PC-3 (cell line): ENCODE measurements around the gene PLRG1. TPM values are rescaled to one million over a fixed set of nuclear protein-coding genes. Genes with fewer than 3 reads are reported as not detected.

Experiments
- ATAC-seq: fragments of 200-7000 bp; cut with Tn5 transposase; 2 replicates; pipeline ENCODE4 v1.9.1; 2020; ENCODE audit warnings: mild to moderate bottlenecking, moderate library complexity
- BruUV-seq: library from RNA; stranded (reverse); fragments of 400-500 nt; replicated peaks from 2 replicates; lab custom pipeline; 2021; lab: Mats Ljungman, UMichigan
- CTCF ChIA-PET: fragments of 300-600 bp; sonication (Branson Sonifier 250); formaldehyde crosslinking; loops from one replicate; lab custom pipeline; 2022; ENCODE audit warnings: antibody characterized with exemption; lab: Charles Lee
- POLR2A ChIA-PET: fragments of 300-600 bp; sonication (Branson Sonifier 250); formaldehyde crosslinking; loops from one replicate; lab custom pipeline; 2022; ENCODE audit warnings: antibody characterized with exemption; ENCODE audit not compliant: unreplicated experiment; lab: Charles Lee
- DNase-seq: peaks from one replicate; pipeline ENCODE4 v3.0.0-alpha.2; 2015
- H2AFZ ChIP-seq: fragments of 300-600 bp; sonication (generic); 2 replicates; pipeline ENCODE4 v1.6.0; 2016; ENCODE audit warnings: antibody characterized with exemption, low read length
- H3F3A ChIP-seq: fragments of 300-600 bp; sonication (generic); one replicate; pipeline ENCODE4 v1.6.0; 2017; ENCODE audit warnings: antibody characterized with exemption, low read length, control low read depth, mild to moderate bottlenecking; ENCODE audit not compliant: unreplicated experiment
- H3K27ac ChIP-seq: fragments of 300-600 bp; sonication (generic); 2 replicates; pipeline ENCODE4 v1.5.1; 2016; ENCODE audit warnings: mild to moderate bottlenecking, low read length
- H3K27me3 ChIP-seq: fragments of 300-600 bp; sonication (generic); 2 replicates; pipeline ENCODE4 v1.6.1; 2016; ENCODE audit warnings: low read length, mixed read lengths
- H3K36me3 ChIP-seq: fragments of 300-600 bp; sonication (generic); 2 replicates; pipeline ENCODE4 v1.6.1; 2016; ENCODE audit warnings: low read depth, mixed run types, low read length, mixed read lengths
- H3K4me1 ChIP-seq: fragments of 300-600 bp; sonication (generic); 2 replicates; pipeline ENCODE4 v1.5.1; 2016; ENCODE audit warnings: low read length; ENCODE audit not compliant: insufficient read depth
- H3K4me2 ChIP-seq: fragments of 300-600 bp; sonication (generic); 2 replicates; pipeline ENCODE4 v1.6.0; 2016; ENCODE audit warnings: low read length
- H3K4me3 ChIP-seq: fragments of 300-600 bp; sonication (generic); 2 replicates; pipeline ENCODE4 v1.5.1; 2016; ENCODE audit warnings: mild to moderate bottlenecking, low read length, mixed read lengths
- H3K79me2 ChIP-seq: fragments of 300-600 bp; sonication (generic); 2 replicates; pipeline ENCODE4 v1.6.1; 2017; ENCODE audit warnings: low read length, mixed read lengths
- H3K9ac ChIP-seq: fragments of 300-600 bp; sonication (generic); 2 replicates; pipeline ENCODE4 v1.6.0; 2016; ENCODE audit warnings: mild to moderate bottlenecking, low read length
- H3K9me2 ChIP-seq: fragments of 300-600 bp; sonication (generic); replicated peaks from 2 replicates; pipeline ENCODE4 v1.6.1; 2016; ENCODE audit warnings: mixed run types, low read length, mixed read lengths
- H3K9me3 ChIP-seq: fragments of 300-600 bp; sonication (generic); 2 replicates; pipeline ENCODE4 v1.6.1; 2016; ENCODE audit warnings: low read length, mixed read lengths
- H4K20me1 ChIP-seq: fragments of 300-600 bp; sonication (generic); 2 replicates; pipeline ENCODE4 v1.6.1; 2016; ENCODE audit warnings: low read length, mixed read lengths
- CTCF ChIP-seq: fragments of 300-600 bp; sonication (generic); conservative IDR thresholded peaks from 2 replicates; pipeline ENCODE4 v1.5.1; 2017; ENCODE audit warnings: antibody characterized with exemption, low read depth, mild to moderate bottlenecking, low read length
- EZH2 ChIP-seq: fragments of 300-600 bp; sonication (generic); IDR thresholded peaks from one replicate; pipeline ENCODE4 v1.6.1; 2017; ENCODE audit warnings: antibody characterized with exemption, mild to moderate bottlenecking, low read length; ENCODE audit not compliant: unreplicated experiment
- EZH2phosphoT487 ChIP-seq: fragments of 300-600 bp; sonication (generic); IDR thresholded peaks from 2 replicates; pipeline ENCODE4 v1.6.1; 2018; ENCODE audit warnings: mild to moderate bottlenecking, antibody characterized with exemption, low read length, borderline replicate concordance
- intact Hi-C: fragments of 100-400 bp; cut with micrococcal nuclease; formaldehyde crosslinking; loops from 2 replicates; pipeline ENCODE4 v1.9.0; 2023
- total RNA-seq: library from RNA; depleted of rRNA; stranded (reverse); fragments of >200 nt; gene quantifications from 2 replicates; pipeline ENCODE4 v1.2.3, GENCODE V29; 2014

PLRG1 gene
- total RNA-seq, 1 experiment from 2014 or later: 51.7 TPM

GRCh38 chr4:154586296-154587033 lies 36.3 kb upstream of the PLRG1 start:
- ChIA-PET POLR2A (no interaction called here), CTCF (no interaction called here)
- no peak overlapping the region for H3K27ac ChIP-seq
- H3K4me1 ChIP-seq: no peaks in the 10 kb centered on the region
- no peak overlapping the region for H3K4me2 ChIP-seq
- H3K4me3 ChIP-seq: no peak overlapping the region
- no peaks in the 10 kb centered on the region for H3K9me3 ChIP-seq
- no peaks in the 10 kb centered on the region for H3K27me3 ChIP-seq
- H3K36me3 ChIP-seq: no peaks in the 10 kb centered on the region
- H3K9me2 ChIP-seq: no peaks in the 10 kb centered on the region
- H3K79me2 ChIP-seq: no peaks in the 10 kb centered on the region
- ATAC-seq: no peak
- H3F3A ChIP-seq: no peaks in the 10 kb centered on the region
- no peak for TF ChIP-seq CTCF
- TF ChIP-seq EZH2: no peak
- TF ChIP-seq EZH2phosphoT487: no peak
- H2AFZ ChIP-seq: no peak overlapping the region
- intact Hi-C loops: no loop called here
- no peak overlapping the region for H3K9ac ChIP-seq
- no TSS peak for BruUV-seq
- no peaks in the 10 kb centered on the region for H4K20me1 ChIP-seq
- DNase-seq: no peak

- Histone ChIP-seq H3K27me3 (no peaks in the 10 kb centered on the region), H3K36me3 (no peaks in the 10 kb centered on the region), H3K79me2 (no peaks in the 10 kb centered on the region), H3K27ac (no peak overlapping the region), H3K9ac (no peak overlapping the region), H3K4me3 (no peak overlapping the region), H4K20me1 (no peaks in the 10 kb centered on the region), H3F3A (no peaks in the 10 kb centered on the region), H2AFZ (no peak overlapping the region), H3K4me2 (no peak overlapping the region), H3K9me3 (no peaks in the 10 kb centered on the region), H3K9me2 (no peaks in the 10 kb centered on the region), H3K4me1 (no peaks in the 10 kb centered on the region)
- ChIA-PET POLR2A (interaction anchor here (0.6 kb wide), 1 partner anchor 48 kb away, joined by 4 read pairs; no protein-coding TSS in a partner anchor), CTCF (no interaction called here)
- DNase-seq (no peak), ATAC-seq (no peak)
- intact Hi-C loops: no loop called here
- BruUV-seq: no TSS peak
- no peak for TF ChIP-seq EZH2phosphoT487
- TF ChIP-seq CTCF: no peak
- TF ChIP-seq EZH2: no peak
These were observed 35.3 kb upstream of the PLRG1 start for GRCh38 chr4:154585369-154586018.

- Histone ChIP-seq H2AFZ (no peak overlapping the region), H3K27ac (no peak overlapping the region), H3K9me3 (no peaks in the 10 kb centered on the region), H3K79me2 (no peaks in the 10 kb centered on the region), H3K27me3 (no peaks in the 10 kb centered on the region), H3F3A (no peaks in the 10 kb centered on the region), H3K36me3 (no peaks in the 10 kb centered on the region), H3K9ac (no peak overlapping the region), H3K4me1 (no peaks in the 10 kb centered on the region), H3K9me2 (no peaks in the 10 kb centered on the region), H3K4me3 (no peak overlapping the region), H3K4me2 (no peak overlapping the region), H4K20me1 (no peaks in the 10 kb centered on the region)
- intact Hi-C loops: no loop called here
- TF ChIP-seq CTCF: no peak
- no peak for TF ChIP-seq EZH2phosphoT487
- TF ChIP-seq EZH2: no peak
- DNase-seq (no peak), ATAC-seq (no peak)
- ChIA-PET CTCF (no interaction called here), POLR2A (no interaction called here)
- no TSS peak for BruUV-seq
These were observed 34.1 kb upstream of the PLRG1 start for GRCh38 chr4:154584259-154584658.
